ENCODE results near the gene NAA15. TPM values are rescaled to one million over a fixed set of nuclear protein-coding genes. Genes with fewer than 3 reads are reported as not detected.

The NAA15 gene
- total RNA-seq, 4 donors from 2014 or later: 30.0 to 42.3 (median 33.2) TPM

DNA sequence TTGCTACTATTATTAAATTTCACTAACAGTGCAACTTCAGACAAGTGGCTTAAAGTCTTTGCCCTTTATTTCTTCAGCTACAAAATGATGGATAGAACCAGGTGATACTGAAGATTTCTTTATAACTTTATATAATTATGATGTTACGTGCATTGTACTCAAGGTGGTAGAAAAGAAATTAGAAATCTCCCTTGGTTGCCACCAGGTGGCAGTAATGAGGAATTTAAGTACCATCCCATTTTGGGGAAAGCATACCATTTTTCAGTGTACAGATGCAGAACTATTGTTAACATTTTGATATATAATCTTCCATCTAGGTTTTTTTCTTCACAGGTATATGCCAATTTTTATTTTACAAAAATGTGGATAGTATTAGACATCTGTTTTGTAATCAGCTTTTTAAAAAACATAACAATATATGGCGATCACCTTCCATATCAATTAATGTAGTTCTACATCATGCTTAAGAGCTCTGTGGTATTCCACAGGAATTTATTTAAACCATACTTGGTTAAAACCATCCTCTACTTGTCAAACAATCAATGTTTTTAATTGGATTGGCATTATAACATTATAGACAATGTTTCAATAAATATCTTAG lies 114.9 kb downstream of the NAA15 start:
- WGBS, 2 donors: 79% methylated on average over 2 of the region's 2 CpGs
- Histone ChIP-seq H3K4me3 (no peak overlapping the region), H3K27ac (no peak overlapping the region), H3K4me1 (no peaks in the 10 kb centered on the region), H3K36me3 (peaks cover 0 to 51% (median 0%) of the 10 kb centered on the region in 3 donors), H3K9me3 (peaks cover 0 to 21% (median 1%) of the 10 kb centered on the region in 4 donors), H3K27me3 (no peaks in the 10 kb centered on the region)
- DNase-seq (ENCODE audit: low spot score in 2 of 2): no peak
- TF ChIP-seq, protein P1, sequence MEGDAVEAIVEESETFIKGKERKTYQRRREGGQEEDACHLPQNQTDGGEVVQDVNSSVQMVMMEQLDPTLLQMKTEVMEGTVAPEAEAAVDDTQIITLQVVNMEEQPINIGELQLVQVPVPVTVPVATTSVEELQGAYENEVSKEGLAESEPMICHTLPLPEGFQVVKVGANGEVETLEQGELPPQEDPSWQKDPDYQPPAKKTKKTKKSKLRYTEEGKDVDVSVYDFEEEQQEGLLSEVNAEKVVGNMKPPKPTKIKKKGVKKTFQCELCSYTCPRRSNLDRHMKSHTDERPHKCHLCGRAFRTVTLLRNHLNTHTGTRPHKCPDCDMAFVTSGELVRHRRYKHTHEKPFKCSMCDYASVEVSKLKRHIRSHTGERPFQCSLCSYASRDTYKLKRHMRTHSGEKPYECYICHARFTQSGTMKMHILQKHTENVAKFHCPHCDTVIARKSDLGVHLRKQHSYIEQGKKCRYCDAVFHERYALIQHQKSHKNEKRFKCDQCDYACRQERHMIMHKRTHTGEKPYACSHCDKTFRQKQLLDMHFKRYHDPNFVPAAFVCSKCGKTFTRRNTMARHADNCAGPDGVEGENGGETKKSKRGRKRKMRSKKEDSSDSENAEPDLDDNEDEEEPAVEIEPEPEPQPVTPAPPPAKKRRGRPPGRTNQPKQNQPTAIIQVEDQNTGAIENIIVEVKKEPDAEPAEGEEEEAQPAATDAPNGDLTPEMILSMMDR (IDR thresholded peaks at IDR 0.05): peak; percentile 40 to 58 (median 45)
- no peak for TF ChIP-seq EP300 (IDR thresholded peaks at IDR 0.05)

GRCh38 chr4:139419388-139419914 lies 118.1 kb downstream of the NAA15 start:
- 62 to 68% methylated on average over 2 of the region's 2 CpGs for WGBS, 2 donors
- H3K4me1 ChIP-seq: no peaks in the 10 kb centered on the region
- peak in 1 of 2 donors; percentile 74 for DNase-seq (ENCODE audit: low spot score in 2 of 2)
- H3K27me3 ChIP-seq: no peaks in the 10 kb centered on the region
- peaks cover 0 to 38% (median 0%) of the 10 kb centered on the region in 4 donors for H3K9me3 ChIP-seq
- peaks cover 0 to 33% (median 0%) of the 10 kb centered on the region in 3 donors for H3K36me3 ChIP-seq
- TF ChIP-seq, protein P1 (IDR thresholded peaks at IDR 0.05): no peak
- peak; percentile 73 to 93 for TF ChIP-seq EP300 (IDR thresholded peaks at IDR 0.05)
- peak overlapping the region in 2 of 4 donors; percentile 34 to 51 for H3K27ac ChIP-seq
- H3K4me3 ChIP-seq: no peak overlapping the region

GRCh38 chr4:139420652-139421051 lies 119.3 kb downstream of the NAA15 start:
- Histone ChIP-seq H3K27ac (no peak overlapping the region), H3K9me3 (peaks cover 0 to 35% (median 0%) of the 10 kb centered on the region in 4 donors), H3K4me1 (no peaks in the 10 kb centered on the region), H3K27me3 (no peaks in the 10 kb centered on the region), H3K4me3 (no peak overlapping the region), H3K36me3 (peaks cover 0 to 28% (median 0%) of the 10 kb centered on the region in 3 donors)
- DNase-seq (ENCODE audit: low spot score in 2 of 2): no peak
- no peak for TF ChIP-seq EP300 (IDR thresholded peaks at IDR 0.05)
- no peak for TF ChIP-seq POLR2A (IDR thresholded peaks at IDR 0.05)
- TF ChIP-seq, protein P1 (IDR thresholded peaks at IDR 0.05): no peak
- WGBS, 2 donors: 96 to 100% methylated on average over 1 of the region's 1 CpG

GRCh38 chr4:139436122-139436521 lies 134.8 kb downstream of the NAA15 start:
- Histone ChIP-seq H3K9me3 (peaks cover 0 to 56% (median 5%) of the 10 kb centered on the region in 4 donors), H3K27ac (no peak overlapping the region), H3K36me3 (peaks cover 0 to 54% (median 0%) of the 10 kb centered on the region in 3 donors), H3K4me1 (no peaks in the 10 kb centered on the region), H3K27me3 (no peaks in the 10 kb centered on the region), H3K4me3 (no peak overlapping the region)
- no peak for DNase-seq (ENCODE audit: low spot score in 2 of 2)
- 94 to 95% methylated on average over 23 of the region's 23 CpGs for WGBS, 2 donors
- TF ChIP-seq, protein P1 (IDR thresholded peaks at IDR 0.05): no peak
- TF ChIP-seq EP300 (IDR thresholded peaks at IDR 0.05): no peak
- TF ChIP-seq POLR2A (IDR thresholded peaks at IDR 0.05): no peak

GRCh38 chr4:139438141-139438540 lies 136.8 kb downstream of the NAA15 start:
- no peak overlapping the region for H3K27ac ChIP-seq
- 79 to 87% methylated on average over 2 of the region's 2 CpGs for WGBS, 2 donors
- H3K4me3 ChIP-seq: no peak overlapping the region
- no peaks in the 10 kb centered on the region for H3K27me3 ChIP-seq
- H3K9me3 ChIP-seq: peaks cover 0 to 45% (median 5%) of the 10 kb centered on the region in 4 donors
- DNase-seq (ENCODE audit: low spot score in 2 of 2): no peak
- no peaks in the 10 kb centered on the region for H3K4me1 ChIP-seq
- TF ChIP-seq, protein P1 (IDR thresholded peaks at IDR 0.05): no peak
- no peak for TF ChIP-seq EP300 (IDR thresholded peaks at IDR 0.05)
- no peak for TF ChIP-seq POLR2A (IDR thresholded peaks at IDR 0.05)
- H3K36me3 ChIP-seq: peaks cover 0 to 45% (median 0%) of the 10 kb centered on the region in 3 donors

Data from tibial nerve (tissue), 4 donors.